Hepatocyte (in vitro differentiated cells): ENCODE results near the gene STX5. TPM values are rescaled to one million over a fixed set of nuclear protein-coding genes. Genes with fewer than 3 reads are reported as not detected.

Experiments
- DNase-seq: peaks from one replicate; pipeline ENCODE4 v3.0.0-alpha.2; 2016; ENCODE audit warnings: low spot score
- H2AFZ ChIP-seq: fragments of 200-600 bp; sonication (generic); 2 replicates; pipeline ENCODE4 v1.6.0; 2016; ENCODE audit warnings: antibody characterized with exemption, mild to moderate bottlenecking
- H3K27ac ChIP-seq: fragments of 200-600 bp; sonication (generic); 2 replicates; pipeline ENCODE4 v1.5.1; 2016; ENCODE audit warnings: mild to moderate bottlenecking
- H3K27me3 ChIP-seq: fragments of 200-600 bp; sonication (generic); 2 replicates; pipeline ENCODE4 v1.6.1; 2016
- H3K36me3 ChIP-seq: fragments of 200-600 bp; sonication (generic); replicated peaks from 2 replicates; pipeline ENCODE4 v1.5.1; 2016; ENCODE audit warnings: low read depth; ENCODE audit not compliant: insufficient read depth
- H3K4me1 ChIP-seq: fragments of 200-600 bp; sonication (generic); 2 replicates; pipeline ENCODE4 v1.5.1; 2016; ENCODE audit warnings: mild to moderate bottlenecking, moderate library complexity; ENCODE audit not compliant: insufficient read depth
- H3K4me2 ChIP-seq: fragments of 200-600 bp; sonication (generic); 2 replicates; pipeline ENCODE4 v1.6.0; 2016
- H3K4me3 ChIP-seq: fragments of 200-600 bp; sonication (generic); 2 replicates; pipeline ENCODE4 v1.5.1; 2016; ENCODE audit warnings: mild to moderate bottlenecking
- H3K79me2 ChIP-seq: fragments of 200-600 bp; sonication (generic); 2 replicates; pipeline ENCODE4 v1.6.0; 2017; ENCODE audit warnings: mild to moderate bottlenecking
- H3K9me2 ChIP-seq: fragments of 200-600 bp; sonication (generic); replicated peaks from 2 replicates; pipeline ENCODE4 v1.6.0; 2017; ENCODE audit warnings: mild to moderate bottlenecking; ENCODE audit not compliant: insufficient read depth
- H3K9me3 ChIP-seq: fragments of 200-600 bp; sonication (generic); 2 replicates; pipeline ENCODE4 v1.5.1; 2016; ENCODE audit warnings: low read depth, mild to moderate bottlenecking
- H4K20me1 ChIP-seq: fragments of 200-600 bp; sonication (generic); 2 replicates; pipeline ENCODE4 v1.6.0; 2016; ENCODE audit warnings: mild to moderate bottlenecking; ENCODE audit not compliant: insufficient read depth, poor library complexity, severe bottlenecking
- EZH2 ChIP-seq: fragments of 200-600 bp; sonication (generic); IDR thresholded peaks from 2 replicates; pipeline ENCODE4 v1.6.1; 2016; ENCODE audit warnings: antibody characterized with exemption, mild to moderate bottlenecking, borderline replicate concordance
- EZH2phosphoT487 ChIP-seq: fragments of 200-600 bp; sonication (generic); IDR thresholded peaks from one replicate; pipeline ENCODE4 v1.6.1; 2018; ENCODE audit warnings: antibody characterized with exemption, mild to moderate bottlenecking, low read depth, moderate library complexity; ENCODE audit not compliant: unreplicated experiment, severe bottlenecking
- WGBS: methylation state at CpG from one replicate; pipeline ENCODE4 v1.1.6; 2016; ENCODE audit warnings: low lambda C conversion rate; ENCODE audit errors: missing lambda C conversion rate; 5-methylcytosine and 5-hydroxymethylcytosine counted together
- polyA plus RNA-seq: library from polyadenylated mRNA; unstranded; fragments of >200 nt; fragmentation: Nextera tagmentation; extraction: Ambion mirVana; gene quantifications from 2 replicates; pipeline ENCODE4 v1.2.1, GENCODE V29; 2016
- total RNA-seq: library from RNA; depleted of rRNA; stranded (reverse); fragments of >200 nt; gene quantifications from 2 replicates; pipeline ENCODE4 v1.2.3, GENCODE V29; 2014
- TF ChIP-seq, protein P1 (sequence below): fragments of 200-600 bp; sonication (generic); IDR thresholded peaks from 2 replicates; pipeline ENCODE4 v1.5.1; 2016; ENCODE audit warnings: antibody characterized with exemption, mild to moderate bottlenecking; ENCODE audit not compliant: poor library complexity

The STX5 gene
- total and polyA plus RNA-seq, 2 experiments from 2014 or later, result 35.4 to 49.7 TPM

GRCh38 chr11:62816557-62816956, 15.3 kb downstream of the STX5 start:
- no peak for TF ChIP-seq EZH2phosphoT487
- TF ChIP-seq EZH2, result no peak
- TF ChIP-seq, protein P1, sequence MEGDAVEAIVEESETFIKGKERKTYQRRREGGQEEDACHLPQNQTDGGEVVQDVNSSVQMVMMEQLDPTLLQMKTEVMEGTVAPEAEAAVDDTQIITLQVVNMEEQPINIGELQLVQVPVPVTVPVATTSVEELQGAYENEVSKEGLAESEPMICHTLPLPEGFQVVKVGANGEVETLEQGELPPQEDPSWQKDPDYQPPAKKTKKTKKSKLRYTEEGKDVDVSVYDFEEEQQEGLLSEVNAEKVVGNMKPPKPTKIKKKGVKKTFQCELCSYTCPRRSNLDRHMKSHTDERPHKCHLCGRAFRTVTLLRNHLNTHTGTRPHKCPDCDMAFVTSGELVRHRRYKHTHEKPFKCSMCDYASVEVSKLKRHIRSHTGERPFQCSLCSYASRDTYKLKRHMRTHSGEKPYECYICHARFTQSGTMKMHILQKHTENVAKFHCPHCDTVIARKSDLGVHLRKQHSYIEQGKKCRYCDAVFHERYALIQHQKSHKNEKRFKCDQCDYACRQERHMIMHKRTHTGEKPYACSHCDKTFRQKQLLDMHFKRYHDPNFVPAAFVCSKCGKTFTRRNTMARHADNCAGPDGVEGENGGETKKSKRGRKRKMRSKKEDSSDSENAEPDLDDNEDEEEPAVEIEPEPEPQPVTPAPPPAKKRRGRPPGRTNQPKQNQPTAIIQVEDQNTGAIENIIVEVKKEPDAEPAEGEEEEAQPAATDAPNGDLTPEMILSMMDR, result no peak
- Histone ChIP-seq H3K27ac (no peak overlapping the region), H3K36me3 (peaks cover 3% of the 10 kb centered on the region), H3K4me1 (no peaks in the 10 kb centered on the region), H4K20me1 (no peaks in the 10 kb centered on the region), H3K4me2 (no peak overlapping the region), H3K27me3 (no peaks in the 10 kb centered on the region), H3K9me3 (no peaks in the 10 kb centered on the region), H3K4me3 (no peak overlapping the region), H3K79me2 (no peaks in the 10 kb centered on the region), H2AFZ (no peak overlapping the region), H3K9me2 (no peaks in the 10 kb centered on the region)
- DNase-seq, result no peak
- WGBS, result 95% methylated on average over 8 of the region's 8 CpGs

- no peak for DNase-seq
- 69% methylated on average over 2 of the region's 2 CpGs for WGBS
- H3K4me2 ChIP-seq, result no peak overlapping the region
- peaks cover 2% of the 10 kb centered on the region for H3K4me1 ChIP-seq
- TF ChIP-seq, protein P1, result no peak
- TF ChIP-seq EZH2phosphoT487 (no peak), EZH2 (no peak)
- H3K27me3 ChIP-seq, result no peaks in the 10 kb centered on the region
- H3K79me2 ChIP-seq, result no peaks in the 10 kb centered on the region
- H3K27ac ChIP-seq, result no peak overlapping the region
- no peaks in the 10 kb centered on the region for H3K36me3 ChIP-seq
- no peaks in the 10 kb centered on the region for H3K9me2 ChIP-seq
- H3K9me3 ChIP-seq, result no peaks in the 10 kb centered on the region
- H4K20me1 ChIP-seq, result no peaks in the 10 kb centered on the region
- H3K4me3 ChIP-seq, result no peak overlapping the region
- H2AFZ ChIP-seq, result no peak overlapping the region
These were observed 20.2 kb downstream of the STX5 start for GRCh38 chr11:62811659-62812058.

- H3K4me2 ChIP-seq, result no peak overlapping the region
- WGBS, result 71% methylated on average over 1 of the region's 1 CpG
- DNase-seq, result no peak
- no peak overlapping the region for H3K27ac ChIP-seq
- H3K27me3 ChIP-seq, result no peaks in the 10 kb centered on the region
- peaks cover 10% of the 10 kb centered on the region for H3K4me1 ChIP-seq
- H3K79me2 ChIP-seq, result no peaks in the 10 kb centered on the region
- H3K9me3 ChIP-seq, result no peaks in the 10 kb centered on the region
- no peak overlapping the region for H2AFZ ChIP-seq
- no peaks in the 10 kb centered on the region for H4K20me1 ChIP-seq
- no peak overlapping the region for H3K4me3 ChIP-seq
- no peaks in the 10 kb centered on the region for H3K9me2 ChIP-seq
- no peaks in the 10 kb centered on the region for H3K36me3 ChIP-seq
- TF ChIP-seq EZH2phosphoT487, result no peak
- TF ChIP-seq EZH2, result no peak
- TF ChIP-seq, protein P1, result no peak
These were observed 21.1 kb downstream of the STX5 start for GRCh38 chr11:62810748-62811147.
